ENCODE data around the gene CAV3.
"Not testable (repeated sequence)": the region's sequence is repeated elsewhere in the genome, so short reads cannot be mapped to it uniquely, and the experiment has no call there.

CAV3 gene

GRCh38 chr3:8712045-8712907, 21.3 kb upstream of the CAV3 start:
- DNase-seq (ENCODE audit: low read depth): peak; percentile 61
- no peak overlapping the region for H3K4me3 ChIP-seq (ENCODE audit: control insufficient read depth, low read depth, low read length)
- TF ChIP-seq CTCF (conservative IDR thresholded peaks at IDR 0.05; ENCODE audit: control insufficient read depth, insufficient read depth, low read depth, low read length): no peak

- no peak for TF ChIP-seq CTCF (conservative IDR thresholded peaks at IDR 0.05; ENCODE audit: control insufficient read depth, insufficient read depth, low read depth, low read length)
- no peak for DNase-seq (ENCODE audit: low read depth)
- no peak overlapping the region for H3K4me3 ChIP-seq (ENCODE audit: control insufficient read depth, low read depth, low read length)
These were observed 20.7 kb upstream of the CAV3 start for GRCh38 chr3:8712908-8713255.

GRCh38 chr3:8713901-8714759, 19.5 kb upstream of the CAV3 start:
- H3K4me3 ChIP-seq (ENCODE audit: control insufficient read depth, low read depth, low read length): no peak overlapping the region
- DNase-seq (ENCODE audit: low read depth): no peak
- TF ChIP-seq CTCF (conservative IDR thresholded peaks at IDR 0.05; ENCODE audit: control insufficient read depth, insufficient read depth, low read depth, low read length): peak; percentile 51

GRCh38 chr3:8715757-8716156, 17.8 kb upstream of the CAV3 start:
- not testable (repeated sequence) for H3K4me3 ChIP-seq (ENCODE audit: control insufficient read depth, low read depth, low read length); DNase-seq (ENCODE audit: low read depth)

- no peak for DNase-seq (ENCODE audit: low read depth)
- H3K4me3 ChIP-seq (ENCODE audit: control insufficient read depth, low read depth, low read length): no peak overlapping the region
- no peak for TF ChIP-seq CTCF (conservative IDR thresholded peaks at IDR 0.05; ENCODE audit: control insufficient read depth, insufficient read depth, low read depth, low read length)
These were observed 10.8 kb upstream of the CAV3 start for GRCh38 chr3:8722808-8723207.

- no peak overlapping the region for H3K4me3 ChIP-seq (ENCODE audit: control insufficient read depth, low read depth, low read length)
- TF ChIP-seq CTCF (conservative IDR thresholded peaks at IDR 0.05; ENCODE audit: control insufficient read depth, insufficient read depth, low read depth, low read length): no peak
- DNase-seq (ENCODE audit: low read depth): no peak
These were observed 10.0 kb upstream of the CAV3 start for GRCh38 chr3:8723612-8724011.

- no peak for TF ChIP-seq CTCF (conservative IDR thresholded peaks at IDR 0.05; ENCODE audit: control insufficient read depth, insufficient read depth, low read depth, low read length)
- no peak for DNase-seq (ENCODE audit: low read depth)
- no peak overlapping the region for H3K4me3 ChIP-seq (ENCODE audit: control insufficient read depth, low read depth, low read length)
These were observed 9.4 kb upstream of the CAV3 start for GRCh38 chr3:8724108-8724752.
